ENCODE data around the gene ZNF287.

The ZNF287 gene

DNA sequence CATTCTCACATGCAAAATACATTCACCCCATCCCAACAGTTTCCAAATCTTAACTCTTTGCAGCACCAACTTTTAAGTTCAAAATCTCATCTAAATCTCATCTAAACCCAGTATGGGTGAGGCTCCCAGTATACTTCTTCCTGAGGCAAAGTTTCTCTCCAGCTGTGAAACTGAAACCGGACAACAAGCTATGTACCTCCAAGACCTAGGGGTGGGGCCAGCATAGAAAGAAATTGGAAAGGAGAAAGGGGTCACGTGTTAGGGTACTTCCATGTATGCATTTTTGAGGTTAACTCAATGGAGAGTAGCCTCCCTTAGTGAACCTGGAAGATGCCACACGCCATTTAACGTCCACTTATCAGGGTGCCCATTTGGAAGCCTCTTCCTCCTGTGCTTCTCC lies 53.1 kb downstream of the ZNF287 start:
- DNase-seq, result no peak

DNA sequence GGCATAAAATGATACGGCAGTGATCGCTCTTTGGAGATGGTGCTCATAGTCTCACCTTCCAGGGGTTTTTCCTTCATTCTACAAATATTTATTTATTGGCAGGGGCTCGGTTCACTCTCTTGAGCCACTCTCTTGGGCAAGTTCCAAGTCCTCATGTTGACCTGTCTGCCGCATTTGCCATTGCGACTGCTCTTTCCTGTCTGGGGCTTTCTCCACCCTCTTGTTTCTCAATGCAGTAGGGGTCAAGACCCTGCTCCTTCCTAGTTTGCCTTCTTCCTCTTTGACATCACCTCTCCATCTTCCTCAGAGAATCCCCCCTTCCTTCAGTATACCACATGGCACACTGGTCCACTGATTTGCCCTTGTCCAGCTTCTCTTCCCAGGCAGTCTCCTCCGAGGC lies 55.1 kb downstream of the ZNF287 start:
- no peak for DNase-seq

DNA sequence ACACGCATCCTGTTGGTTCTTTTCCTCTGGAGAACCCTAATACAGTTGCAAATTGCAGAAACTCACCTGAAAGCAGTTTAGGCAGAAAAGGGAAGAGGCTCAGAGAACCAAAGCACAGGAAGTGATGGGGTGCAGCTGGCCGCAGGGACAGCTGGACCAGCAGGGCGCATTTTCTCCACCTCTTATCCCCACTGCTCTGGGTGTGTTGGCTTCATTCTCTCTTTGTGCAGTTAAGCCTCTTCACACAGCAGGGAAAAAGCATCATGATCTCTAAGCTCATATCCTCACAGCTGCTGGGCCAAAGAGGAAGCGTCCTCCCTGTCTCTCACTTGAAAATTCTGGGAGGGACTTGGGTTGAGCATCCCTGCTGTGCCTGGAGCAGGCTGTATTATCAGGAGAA lies 57.0 kb downstream of the ZNF287 start:
- no peak for DNase-seq

DNA sequence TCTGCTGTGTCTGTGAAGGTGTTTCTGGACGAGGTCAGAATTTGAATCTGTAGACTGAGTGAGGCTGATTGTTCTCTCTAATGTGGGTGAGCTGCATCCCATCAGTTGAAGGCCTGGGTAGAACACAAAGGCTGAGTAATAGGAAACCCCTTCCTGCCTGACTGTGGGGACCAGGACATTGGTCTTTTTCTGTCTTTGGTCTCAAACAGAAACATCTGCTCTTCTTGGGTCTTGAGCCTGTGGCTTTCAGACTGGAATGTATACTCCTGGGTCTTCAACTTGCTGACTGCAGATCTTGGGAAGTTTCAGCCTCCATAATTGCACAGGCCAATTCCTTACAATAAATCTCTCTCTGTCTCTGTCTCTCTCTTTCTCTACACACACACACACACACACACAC lies 57.4 kb downstream of the ZNF287 start:
- no peak for DNase-seq

DNA sequence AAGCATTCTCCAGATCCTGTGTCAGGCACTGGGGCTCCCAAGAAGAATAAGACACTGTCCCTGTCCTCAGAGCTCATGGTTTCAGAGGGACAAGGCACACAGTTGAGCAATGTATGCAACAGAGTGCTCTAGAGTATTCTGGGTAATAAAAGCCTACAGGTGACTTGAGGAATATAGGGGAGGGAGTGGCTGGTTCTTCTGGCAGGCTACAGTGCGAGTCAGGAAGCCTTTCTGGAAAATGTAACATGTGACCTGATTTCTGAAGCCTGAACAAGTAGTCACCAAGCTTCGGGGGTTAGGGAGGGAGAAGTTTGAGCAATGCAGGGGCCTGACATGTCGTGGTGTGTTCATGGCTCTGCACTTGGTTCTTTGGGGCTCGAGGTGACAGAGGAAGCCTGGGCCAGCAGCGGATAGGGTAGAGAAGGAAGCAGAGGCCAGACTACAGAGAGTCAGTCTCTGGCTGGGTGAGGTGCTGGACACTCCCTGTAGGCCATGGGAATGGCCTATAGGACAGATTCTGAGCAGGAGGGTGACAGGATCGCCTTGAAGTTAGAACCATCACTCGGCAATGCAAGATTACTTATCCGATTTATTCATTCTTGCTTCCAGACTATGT lies 61.0 kb downstream of the ZNF287 start:
- DNase-seq, result no peak

DNA sequence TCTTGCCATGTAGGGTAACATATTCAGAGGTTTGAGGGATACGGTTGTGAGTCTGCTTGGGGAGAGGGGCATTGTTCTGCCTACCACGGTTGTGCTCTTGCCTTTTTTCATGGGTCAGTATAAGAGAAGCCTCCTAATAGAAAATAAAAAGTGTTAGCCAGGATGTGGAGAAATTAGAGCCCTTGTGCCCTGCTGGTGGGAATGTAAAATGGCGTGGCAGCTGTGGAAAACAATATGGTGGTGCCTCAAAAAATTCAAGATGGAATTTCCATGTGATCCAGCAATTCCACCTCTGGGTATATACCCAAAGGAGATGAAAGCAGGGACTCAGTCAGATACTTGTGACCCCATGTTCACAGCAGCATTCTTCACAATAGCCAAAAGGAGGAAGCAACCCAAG lies 62.8 kb downstream of the ZNF287 start:
- no peak for DNase-seq

DNA sequence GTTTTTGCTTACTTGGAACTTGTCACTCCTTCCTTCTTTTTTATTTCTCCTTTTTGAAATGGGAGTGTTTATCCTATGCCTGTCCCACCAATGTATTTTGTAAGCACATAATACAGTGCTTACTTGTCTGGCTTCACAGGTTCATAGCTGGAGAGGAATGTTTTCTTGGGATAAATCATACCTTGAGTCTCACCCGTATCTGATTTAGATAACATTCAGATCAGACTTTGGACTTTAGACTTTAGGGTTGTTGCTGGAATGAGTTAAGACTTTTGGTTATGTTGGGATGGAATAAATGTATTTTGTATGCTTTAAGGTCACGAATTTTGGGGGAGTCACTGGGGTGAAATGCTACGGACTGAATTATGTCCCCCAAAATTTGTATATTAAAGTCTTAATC lies 64.0 kb downstream of the ZNF287 start:
- no peak for DNase-seq

All from NCI-H2029 (cell line).